Keratinocyte (primary cell): ENCODE data around the gene DIS3L2. TPM values are rescaled to one million over a fixed set of nuclear protein-coding genes. Genes with fewer than 3 reads are reported as not detected.
"Not testable (repeated sequence)": the region's sequence is repeated elsewhere in the genome, so short reads cannot be mapped to it uniquely, and the experiment has no call there.

ENCODE experiments used
- DNase-seq: peaks from one replicate; pipeline ENCODE4 v3.0.0-alpha.2; 2011; ENCODE audit warnings: low read depth, missing footprints, low spot score
- FAIRE-seq: peaks from 2 replicates; lab custom pipeline; 2011; peaks lifted over from hg19 to GRCh38; lab: Jason Lieb, UNC
- H2AFZ ChIP-seq: 2 replicates; pipeline ENCODE4 v1.6.0; 2012; ENCODE audit warnings: low read length, control low read depth, inconsistent platforms; ENCODE audit not compliant: control insufficient read depth
- H3K27ac ChIP-seq: 2 replicates; pipeline ENCODE4 v1.5.1; 2011; ENCODE audit warnings: low read length; ENCODE audit not compliant: control insufficient read depth, insufficient read depth
- H3K27me3 ChIP-seq: 3 replicates; pipeline ENCODE4 v1.6.0; 2011; ENCODE audit warnings: low read length; ENCODE audit not compliant: control insufficient read depth, insufficient read depth; ENCODE audit errors: extremely low read depth
- H3K36me3 ChIP-seq, 2 experiments: 2 replicates in 1 of 2; 3 replicates in 1 of 2; pipeline ENCODE4 v1.5.1; 2011; ENCODE audit warnings: low read length in 2 of 2, mild to moderate bottlenecking in 1 of 2; ENCODE audit not compliant: control insufficient read depth in 2 of 2, insufficient read depth in 2 of 2; ENCODE audit errors: extremely low read depth in 1 of 2
- H3K4me1 ChIP-seq: 3 replicates; pipeline ENCODE4 v1.5.1; 2011; ENCODE audit warnings: low read length; ENCODE audit not compliant: control insufficient read depth, insufficient read depth; ENCODE audit errors: extremely low read depth
- H3K4me2 ChIP-seq: 3 replicates; pipeline ENCODE4 v1.6.0; 2011; ENCODE audit warnings: low read depth, low read length; ENCODE audit not compliant: control insufficient read depth, insufficient read depth; ENCODE audit errors: extremely low read depth
- H3K4me3 ChIP-seq, 3 experiments: fragments of 200-600 bp in 1 of 3; sonication (generic) in 1 of 3; 2 replicates in 2 of 3; 3 replicates in 1 of 3; pipeline ENCODE4 v1.5.1; 2011 to 2016; ENCODE audit warnings: low read length in 3 of 3, mild to moderate bottlenecking in 3 of 3, control low read depth in 2 of 3, inconsistent platforms in 1 of 3, low read depth in 1 of 3, mixed read lengths in 1 of 3, mixed run types in 1 of 3, moderate library complexity in 1 of 3; ENCODE audit not compliant: control insufficient read depth in 2 of 3, insufficient read depth in 2 of 3; ENCODE audit errors: extremely low read depth in 1 of 3
- H3K79me2 ChIP-seq: 2 replicates; pipeline ENCODE4 v1.6.0; 2012; ENCODE audit warnings: low read length; ENCODE audit not compliant: control insufficient read depth, insufficient read depth
- H3K9ac ChIP-seq: 3 replicates; pipeline ENCODE4 v1.6.0; 2011; ENCODE audit warnings: low read length; ENCODE audit not compliant: control insufficient read depth, insufficient read depth; ENCODE audit errors: extremely low read depth
- H3K9me1 ChIP-seq: 3 replicates; pipeline ENCODE4 v1.6.0; 2011; ENCODE audit warnings: low read length; ENCODE audit not compliant: control insufficient read depth, insufficient read depth; ENCODE audit errors: extremely low read depth
- H3K9me3 ChIP-seq: 2 replicates; pipeline ENCODE4 v1.5.1; 2012; ENCODE audit warnings: low read depth, low read length; ENCODE audit not compliant: control insufficient read depth
- H4K20me1 ChIP-seq: 3 replicates; pipeline ENCODE4 v1.6.0; 2011; ENCODE audit warnings: low read length; ENCODE audit not compliant: control insufficient read depth, insufficient read depth; ENCODE audit errors: extremely low read depth
- CTCF ChIP-seq, 3 experiments: IDR thresholded peaks in 1 of 3; conservative IDR thresholded peaks in 1 of 3; optimal IDR thresholded peaks in 1 of 3; 2 replicates in 2 of 3; 3 replicates in 1 of 3; pipeline versions ENCODE3 to v1.5.1; 2011; ENCODE audit warnings: low read length in 3 of 3, mild to moderate bottlenecking in 3 of 3, moderate library complexity in 2 of 3, control low read depth in 1 of 3, inconsistent platforms in 1 of 3; ENCODE audit not compliant: insufficient read depth in 2 of 3; ENCODE audit errors: extremely low read depth in 1 of 3
- EZH2 ChIP-seq: IDR thresholded peaks from one replicate; pipeline ENCODE4 v1.6.1; 2012; ENCODE audit warnings: inconsistent platforms, mild to moderate bottlenecking, low read length, moderate library complexity
- dilution Hi-C: fragments of 300-500 bp; cut with MboI; formaldehyde crosslinking; loops from one replicate; pipeline ENCODE4 v1.7.0; 2020; ENCODE audit warnings: low sequenced_read_pairs; ENCODE audit not compliant: extremely low pct_ligation_motif_present
- polyA plus RNA-seq, 5 experiments: library from polyadenylated mRNA; depleted of rRNA in 3 of 5; stranded (reverse) in 3 of 5; stranded (forward) in 1 of 5; unstranded in 1 of 5; fragments of >200 nt; gene quantifications; 1 replicate in 1 of 5; 2 replicates in 3 of 5; 3 replicates in 1 of 5; pipeline versions ENCODE4 v1.2.1 to v1.2.3, GENCODE V29; 2011 to 2012; ENCODE audit warnings: missing spikeins in 2 of 5, low read depth in 1 of 5, low replicate concordance in 1 of 5

Gene DIS3L2
- polyA plus RNA-seq, 1 donor (not counting 4 experiments of a cell fraction or from before 2014, with no cell fraction given): 8.6 TPM

GRCh38 chr2:232330068-232330999 lies 368.8 kb downstream of the DIS3L2 start:
- peaks cover 3% of the 10 kb centered on the region for H3K4me1 ChIP-seq
- no peak overlapping the region for H3K27ac ChIP-seq
- TF ChIP-seq EZH2 (no peak), CTCF (optimal IDR thresholded peaks at IDR 0.05 in 1 of 3, IDR thresholded peaks at IDR 0.05 in 1 of 3, conservative IDR thresholded peaks at IDR 0.05 in 1 of 3; ENCODE audit: extremely low read depth in 1 of 3, insufficient read depth in 2 of 3, low read length in 3 of 3) (no peak)
- no peak overlapping the region for H3K4me2 ChIP-seq
- no peaks in the 10 kb centered on the region for H3K9me3 ChIP-seq
- no peak overlapping the region for H3K4me3 ChIP-seq
- no peaks in the 10 kb centered on the region for H3K9me1 ChIP-seq
- H3K9ac ChIP-seq: no peak overlapping the region
- no peaks in the 10 kb centered on the region for H3K36me3 ChIP-seq
- dilution Hi-C loops: no loop called here
- no peaks in the 10 kb centered on the region for H3K27me3 ChIP-seq
- H3K79me2 ChIP-seq: no peaks in the 10 kb centered on the region
- DNase-seq: no peak
- peaks cover 4% of the 10 kb centered on the region for H4K20me1 ChIP-seq
- no peak overlapping the region for H2AFZ ChIP-seq
- no peak for FAIRE-seq

- H4K20me1 ChIP-seq, H3K4me1 ChIP-seq, H3K4me2 ChIP-seq, FAIRE-seq, dilution Hi-C loops, H3K9ac ChIP-seq, H3K9me1 ChIP-seq, H2AFZ ChIP-seq, H3K79me2 ChIP-seq, H3K9me3 ChIP-seq, H3K4me3 ChIP-seq, DNase-seq, H3K36me3 ChIP-seq, H3K27ac ChIP-seq, H3K27me3 ChIP-seq: not testable (repeated sequence)
Measured at GRCh38 chr2:232331061-232331460, 369.5 kb downstream of the DIS3L2 start.

- dilution Hi-C loops, DNase-seq, H3K4me2 ChIP-seq, H3K36me3 ChIP-seq, H3K27me3 ChIP-seq, H3K4me3 ChIP-seq, H3K79me2 ChIP-seq, FAIRE-seq, H3K9ac ChIP-seq, H2AFZ ChIP-seq, H3K9me1 ChIP-seq, H3K27ac ChIP-seq, H3K9me3 ChIP-seq, H3K4me1 ChIP-seq, H4K20me1 ChIP-seq: not testable (repeated sequence)
Measured at GRCh38 chr2:232331641-232332040, 370.1 kb downstream of the DIS3L2 start.

- H3K36me3 ChIP-seq, H3K9me3 ChIP-seq, H4K20me1 ChIP-seq, H3K9ac ChIP-seq, FAIRE-seq, H3K27ac ChIP-seq, dilution Hi-C loops, H2AFZ ChIP-seq, H3K4me3 ChIP-seq, H3K79me2 ChIP-seq, H3K9me1 ChIP-seq, H3K27me3 ChIP-seq, H3K4me1 ChIP-seq, H3K4me2 ChIP-seq, DNase-seq: not testable (repeated sequence)
Measured at GRCh38 chr2:232332244-232332939, 370.9 kb downstream of the DIS3L2 start.
